GM18505 (cell line): Measurements from ENCODE around the gene CTH.
"Not testable (repeated sequence)": the region's sequence is repeated elsewhere in the genome, so short reads cannot be mapped to it uniquely, and the experiment has no call there.

Experiments used
- ATAC-seq: cut with Tn5 transposase; IDR thresholded peaks from one replicate; pipeline ENCODE4 v1.9.1; 2021; ENCODE audit not compliant: unreplicated experiment
- POLR2A ChIP-seq: IDR thresholded peaks from 4 replicates; pipeline ENCODE4 v1.6.1; 2011; ENCODE audit warnings: borderline replicate concordance; ENCODE audit not compliant: insufficient read depth, insufficient read length; ENCODE audit errors: extremely low read depth

The CTH gene

DNA sequence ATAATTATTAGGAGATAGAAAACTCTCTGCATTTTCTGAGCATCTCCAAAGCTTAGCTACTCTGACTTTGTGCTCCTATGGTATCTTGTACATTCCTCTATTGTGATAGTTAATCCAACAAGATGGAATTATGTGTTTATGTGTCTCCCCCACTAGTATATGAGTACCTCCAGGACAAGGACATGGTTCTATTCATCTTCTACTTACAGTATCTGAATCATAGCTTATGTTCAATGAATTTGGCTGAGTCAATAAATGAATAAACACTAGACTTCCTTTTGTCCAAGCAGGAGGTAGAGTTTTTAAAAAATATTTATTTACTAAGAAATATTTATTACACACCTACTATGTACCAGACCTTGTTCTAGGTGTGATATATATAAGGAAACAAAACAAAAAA is 18.4 kb upstream of the CTH start:
- TF ChIP-seq POLR2A = no peak

DNA sequence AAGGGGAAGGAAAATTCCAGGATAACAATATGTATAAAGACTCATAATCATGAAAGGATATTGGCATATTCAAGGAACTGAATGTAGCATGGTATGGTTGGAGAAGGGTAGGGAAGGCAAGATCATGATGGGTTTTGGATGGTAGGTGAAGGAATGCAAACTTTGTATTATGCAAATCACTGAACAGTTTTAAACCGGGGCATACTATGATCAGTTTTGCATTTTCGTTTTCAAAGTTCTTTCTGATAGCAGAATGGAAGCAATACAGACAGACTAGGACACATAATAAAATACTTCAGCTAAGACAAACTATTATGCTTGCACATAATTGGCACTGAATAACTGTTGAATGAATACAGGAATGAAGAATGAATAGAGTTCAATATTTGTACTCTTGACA is 14.5 kb upstream of the CTH start:
- no peak for TF ChIP-seq POLR2A
- ATAC-seq = no peak

More for the DNA sequence above, 18.4 kb upstream of the CTH start:
- ATAC-seq = no peak

DNA sequence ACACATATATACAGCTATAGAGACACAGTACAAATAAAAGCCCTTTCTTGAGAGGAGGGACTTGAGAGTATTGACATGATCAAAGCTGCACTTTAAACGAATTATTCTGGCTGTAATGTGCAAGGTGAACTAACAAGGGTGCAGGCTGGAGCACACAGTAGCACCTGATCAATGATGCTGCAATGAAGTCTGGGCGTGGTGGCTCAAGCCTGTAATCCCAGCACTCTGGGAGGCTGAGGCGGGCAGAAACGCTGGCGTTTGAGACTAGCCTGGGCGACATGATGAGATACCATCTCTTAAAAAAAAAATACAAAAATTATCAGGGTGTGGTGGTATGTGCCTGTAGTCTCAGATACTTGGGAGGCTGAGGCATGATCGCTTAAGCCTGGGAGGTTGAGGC is 14.1 kb upstream of the CTH start:
- no peak for TF ChIP-seq POLR2A
- no peak for ATAC-seq

GRCh38 chr1:70400335-70400734 is 10.7 kb upstream of the CTH start:
- ATAC-seq = no peak
- no peak for TF ChIP-seq POLR2A

- TF ChIP-seq POLR2A = no peak
- no peak for ATAC-seq
Measured at GRCh38 chr1:70401974-70402373, 9.1 kb upstream of the CTH start.

DNA sequence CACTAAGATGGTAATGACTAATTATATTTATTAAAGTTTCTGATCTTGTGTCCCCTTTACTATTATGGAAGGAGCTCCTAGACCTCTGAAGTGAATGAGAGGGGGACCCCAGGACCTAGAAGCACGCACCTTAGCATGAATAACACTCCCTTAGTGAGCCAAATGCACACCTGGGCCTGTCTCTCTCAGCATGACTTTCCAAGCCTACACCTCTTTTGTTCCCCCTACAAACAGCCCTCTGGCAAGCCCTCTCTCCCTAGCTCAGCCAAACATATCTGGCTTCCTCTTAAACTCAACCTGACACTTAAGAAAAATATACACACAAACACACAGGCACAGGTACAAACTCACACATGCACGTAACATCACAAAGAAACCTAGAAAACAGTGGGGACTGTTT is 7.3 kb upstream of the CTH start:
- ATAC-seq = no peak
- TF ChIP-seq POLR2A = no peak

DNA sequence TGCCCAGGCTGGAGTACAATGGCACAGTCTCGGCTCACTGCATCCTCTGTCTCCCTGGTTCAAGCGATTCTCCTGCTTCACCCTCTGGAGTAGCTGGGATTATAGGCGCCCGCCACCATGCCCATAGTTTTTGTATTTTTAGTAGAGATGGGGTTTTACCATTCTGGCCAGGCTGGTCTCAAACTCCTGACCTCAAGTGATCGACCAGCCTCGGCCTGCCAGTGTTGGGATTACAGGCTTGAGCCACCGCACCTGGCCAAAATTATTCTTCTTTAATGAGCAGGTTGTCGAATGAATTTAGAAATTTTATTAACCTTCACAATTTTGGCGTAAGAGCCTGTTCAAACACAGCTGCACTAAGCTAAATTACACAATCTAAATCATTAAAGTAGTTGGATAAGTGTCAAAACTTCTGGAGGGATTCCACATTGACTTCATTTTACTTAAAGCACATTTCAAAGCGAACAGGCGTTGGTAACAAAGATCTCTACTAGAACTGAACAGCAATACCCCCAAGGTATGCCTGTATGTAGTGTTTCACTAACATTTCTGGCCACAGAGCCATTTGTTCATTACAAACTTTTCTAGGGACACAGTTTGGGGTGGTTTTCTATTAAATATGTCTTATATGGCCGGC is 5.2 kb upstream of the CTH start:
- no peak for TF ChIP-seq POLR2A
- no peak for ATAC-seq

GRCh38 chr1:70409136-70409535 is 1.9 kb upstream of the CTH start:
- no peak for TF ChIP-seq POLR2A
- ATAC-seq = no peak

DNA sequence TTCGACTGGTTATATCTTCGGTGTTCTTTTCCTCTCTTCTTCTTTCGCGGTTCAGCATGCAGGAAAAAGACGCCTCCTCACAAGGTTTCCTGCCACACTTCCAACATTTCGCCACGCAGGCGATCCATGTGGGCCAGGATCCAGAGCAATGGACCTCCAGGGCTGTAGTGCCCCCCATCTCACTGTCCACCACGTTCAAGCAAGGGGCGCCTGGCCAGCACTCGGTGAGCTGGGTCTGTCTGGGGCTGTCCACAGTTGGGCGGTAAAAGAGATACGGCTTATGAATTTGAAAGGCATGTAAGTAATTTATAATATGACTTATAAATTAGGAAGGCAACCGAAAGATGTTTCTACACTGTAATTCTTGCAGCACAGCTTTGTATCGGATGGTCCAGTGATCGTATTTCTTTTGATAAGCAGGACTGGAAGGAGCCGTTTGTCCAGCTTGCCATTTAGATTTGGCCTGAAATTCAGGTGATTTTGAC is 334 bp downstream of the CTH start:
- no peak for TF ChIP-seq POLR2A
- peak; percentile 2 for ATAC-seq

- no peak for ATAC-seq
- TF ChIP-seq POLR2A = no peak
Measured at GRCh38 chr1:70415882-70416281, 4.8 kb downstream of the CTH start.

DNA sequence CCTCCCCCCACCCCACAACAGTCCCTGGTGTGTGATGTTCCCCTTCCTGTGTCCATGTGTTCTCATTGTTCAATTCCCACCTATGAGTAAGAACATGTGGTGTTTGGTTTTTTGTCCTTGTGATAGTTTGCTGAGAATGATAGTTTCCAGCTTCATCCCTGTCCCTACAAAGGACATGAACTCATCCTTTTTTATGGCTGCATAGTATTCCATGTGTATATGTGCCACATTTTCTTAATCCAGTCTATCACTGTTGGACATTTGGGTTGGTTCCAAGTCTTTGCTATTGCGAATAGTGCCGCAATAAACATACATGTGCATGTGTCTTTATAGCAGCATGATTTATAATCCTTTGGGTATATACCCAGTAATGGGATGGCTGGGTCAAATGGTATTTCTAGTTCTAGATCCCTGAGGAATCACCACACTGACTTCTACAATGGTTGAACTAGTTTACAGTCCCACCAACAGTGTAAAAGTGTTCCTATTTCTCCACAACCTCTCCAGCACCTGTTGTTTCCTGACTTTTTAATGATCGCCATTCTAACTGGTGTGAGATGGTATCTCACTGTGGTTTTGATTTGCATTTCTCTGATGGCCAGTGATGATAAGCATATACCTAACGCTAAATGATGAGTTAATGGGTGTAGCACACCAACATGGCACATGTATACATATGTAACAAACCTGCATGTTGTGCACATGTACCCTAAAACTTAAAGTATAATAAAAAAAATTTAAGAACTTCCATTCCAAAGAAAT is 8.1 kb downstream of the CTH start:
- ATAC-seq = not testable (repeated sequence)

GRCh38 chr1:70420320-70420719 is 9.3 kb downstream of the CTH start:
- ATAC-seq = no peak

DNA sequence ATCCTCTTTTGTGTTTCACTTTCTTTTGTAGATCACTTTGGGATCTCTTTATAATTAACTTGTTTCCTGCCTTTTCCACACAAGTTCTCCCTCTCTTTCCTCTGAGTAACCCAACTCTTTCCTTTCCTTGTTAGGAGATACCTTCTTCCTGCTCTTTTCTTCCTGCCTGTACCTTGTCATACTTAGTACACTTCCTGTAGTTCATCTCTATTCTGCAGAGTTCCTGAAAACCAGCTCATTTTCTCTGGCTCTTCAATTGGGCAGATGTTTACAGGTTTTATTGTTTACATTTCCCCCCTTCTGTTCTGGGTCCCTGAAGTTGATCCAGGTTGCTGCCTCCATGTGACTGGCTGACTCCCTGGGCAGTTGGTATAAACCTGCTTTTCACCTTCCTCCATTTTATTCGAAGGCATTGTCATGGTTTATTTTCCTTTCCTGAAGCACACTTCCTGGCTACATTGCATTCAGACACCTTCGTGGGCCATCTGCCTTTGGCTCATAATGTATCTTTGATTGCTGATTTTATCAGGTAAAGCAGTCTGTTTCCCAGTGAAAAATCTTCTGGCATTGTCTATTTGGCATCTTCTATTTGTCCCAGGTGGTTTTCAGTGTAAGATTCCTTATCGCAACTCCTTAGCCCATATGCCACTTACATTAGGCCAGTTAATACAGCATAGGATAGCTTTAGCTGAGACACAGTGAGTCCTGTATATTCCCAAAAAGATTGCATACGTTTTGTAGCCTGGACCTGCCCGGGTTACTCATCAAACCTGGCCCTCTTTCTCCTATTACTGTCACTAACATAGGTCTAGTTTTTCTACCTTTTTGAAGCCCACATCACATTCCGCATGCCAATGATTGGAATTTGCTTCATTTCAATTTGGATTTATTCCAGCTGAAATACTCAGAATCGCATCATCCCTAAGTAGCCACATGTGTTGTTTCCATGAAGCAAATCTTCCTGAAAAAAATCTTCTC is 15.4 kb downstream of the CTH start:
- no peak for ATAC-seq
- TF ChIP-seq POLR2A = no peak

More at GRCh38 chr1:70420320-70420719, 9.3 kb downstream of the CTH start:
- TF ChIP-seq POLR2A = no peak

- no peak for TF ChIP-seq POLR2A
- no peak for ATAC-seq
Measured at GRCh38 chr1:70427976-70428375, 16.9 kb downstream of the CTH start.

DNA sequence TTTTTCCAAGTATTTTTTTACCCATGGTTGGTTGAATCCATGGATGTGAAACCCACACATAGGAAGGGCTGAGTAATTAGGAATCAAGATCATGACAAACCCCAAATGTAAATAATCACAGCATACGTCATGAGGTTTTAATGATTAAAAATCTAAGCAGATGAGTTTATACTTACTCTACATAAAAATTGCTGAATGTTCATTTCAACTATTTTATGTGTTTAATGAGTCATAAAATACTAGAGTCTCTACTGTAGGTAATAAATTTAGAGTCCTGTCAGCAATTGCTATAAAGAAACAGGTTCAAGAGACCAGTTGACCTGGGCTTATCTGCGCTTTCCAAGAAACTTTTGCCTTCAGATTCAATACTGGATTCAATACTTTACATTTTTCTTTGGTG is 18.2 kb downstream of the CTH start:
- no peak for ATAC-seq
- TF ChIP-seq POLR2A = no peak
